SH-SY5Y (cell line): ENCODE data around the gene C19orf33.

ENCODE experiments used
- GATA2 ChIP-seq: IDR thresholded peaks from 2 replicates; pipeline ENCODE4 v1.6.1; 2011; ENCODE audit warnings: mild to moderate bottlenecking, low read depth, low read length
- GATA3 ChIP-seq: IDR thresholded peaks from 2 replicates; pipeline ENCODE4 v1.6.1; 2011; ENCODE audit warnings: low read depth, mild to moderate bottlenecking, low read length, moderate library complexity

DNA sequence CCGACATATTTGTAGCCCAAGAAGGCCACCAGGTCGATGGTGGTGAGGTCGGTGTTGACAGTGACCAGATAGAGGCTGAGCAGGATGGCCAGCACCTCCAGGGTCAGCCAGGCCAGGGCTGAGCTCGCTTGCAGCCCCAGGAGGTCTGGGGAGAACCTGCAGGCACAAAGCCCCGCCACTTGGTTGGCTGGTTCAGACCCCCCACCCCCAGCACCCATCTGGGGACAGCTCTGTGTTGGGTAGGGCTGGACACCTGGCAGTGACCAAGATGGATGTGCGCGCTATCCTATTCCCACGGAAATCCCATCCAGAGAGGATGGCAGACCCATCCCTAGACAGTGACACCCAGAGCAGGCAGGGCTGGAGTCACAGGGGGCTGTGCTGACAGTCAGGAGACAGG, 3.5 kb downstream of the C19orf33 start:
- TF ChIP-seq GATA2 (no peak), GATA3 (no peak)
